OCI-LY3 (cell line): ENCODE measurements around the gene NCAN.

Source experiments
- H2AFZ ChIP-seq: fragments of 200-600, 300-600 bp; shearing (Covaris generic); 2 replicates; pipeline ENCODE4 v1.6.0; 2014; ENCODE audit warnings: antibody characterized with exemption, low read depth, low read length
- H3K27ac ChIP-seq: fragments of 200-600, 300-600 bp; sonication (generic); 2 replicates; pipeline ENCODE4 v1.5.1; 2014; ENCODE audit warnings: mild to moderate bottlenecking, low read length, moderate library complexity, mixed read lengths
- H3K27me3 ChIP-seq: fragments of 200-600, 300-600 bp; sonication (generic); 2 replicates; pipeline ENCODE4 v1.6.1; 2014; ENCODE audit warnings: low read depth, low read length, mixed read lengths
- H3K36me3 ChIP-seq: fragments of 200-600, 300-600 bp; sonication (generic); replicated peaks from 2 replicates; pipeline ENCODE3; 2014; ENCODE audit warnings: low read depth, low read length, mixed read lengths
- H3K4me1 ChIP-seq: fragments of 300-600, 200-600 bp; sonication (generic); 2 replicates; pipeline ENCODE4 v1.6.1; 2014; ENCODE audit warnings: low read length, mixed read lengths
- H3K4me2 ChIP-seq: fragments of 200-600, 300-600 bp; sonication (generic); 2 replicates; pipeline ENCODE4 v1.6.1; 2014; ENCODE audit warnings: low read length, mixed read lengths
- H3K4me3 ChIP-seq: fragments of 300-600, 200-600 bp; sonication (generic); 2 replicates; pipeline ENCODE4 v1.5.1; 2014; ENCODE audit warnings: antibody characterized with exemption, mild to moderate bottlenecking, low read length, moderate library complexity
- H3K79me2 ChIP-seq: fragments of 300-600, 200-600 bp; shearing (Covaris generic); 2 replicates; pipeline ENCODE4 v1.6.1; 2014; ENCODE audit warnings: mild to moderate bottlenecking, low read length, mixed read lengths
- H3K9ac ChIP-seq: fragments of 300-600, 200-600 bp; shearing (Covaris generic); 2 replicates; pipeline ENCODE4 v1.6.0; 2014; ENCODE audit warnings: mild to moderate bottlenecking, low read length, moderate library complexity
- H3K9me3 ChIP-seq: fragments of 200-600, 300-600 bp; shearing (Covaris generic); 2 replicates; pipeline ENCODE4 v1.6.1; 2014; ENCODE audit warnings: low read length, mixed read lengths; ENCODE audit not compliant: insufficient read depth
- H4K20me1 ChIP-seq: fragments of 200-600, 300-600 bp; sonication (generic); 2 replicates; pipeline ENCODE4 v1.6.1; 2016; ENCODE audit warnings: low read length, mixed read lengths; ENCODE audit not compliant: insufficient read depth
- EZH2phosphoT487 ChIP-seq: fragments of 200-600 bp; shearing (Covaris generic); IDR thresholded peaks from 2 replicates; pipeline ENCODE4 v1.6.1; 2018; ENCODE audit warnings: antibody characterized with exemption, mixed run types, low read depth
- TF ChIP-seq, protein P1 (sequence below): fragments of 200-600, 300-600 bp; sonication (generic); IDR thresholded peaks from 2 replicates; pipeline ENCODE4 v1.5.1; 2014; ENCODE audit warnings: antibody characterized with exemption, low read length, low read depth

The NCAN gene

DNA sequence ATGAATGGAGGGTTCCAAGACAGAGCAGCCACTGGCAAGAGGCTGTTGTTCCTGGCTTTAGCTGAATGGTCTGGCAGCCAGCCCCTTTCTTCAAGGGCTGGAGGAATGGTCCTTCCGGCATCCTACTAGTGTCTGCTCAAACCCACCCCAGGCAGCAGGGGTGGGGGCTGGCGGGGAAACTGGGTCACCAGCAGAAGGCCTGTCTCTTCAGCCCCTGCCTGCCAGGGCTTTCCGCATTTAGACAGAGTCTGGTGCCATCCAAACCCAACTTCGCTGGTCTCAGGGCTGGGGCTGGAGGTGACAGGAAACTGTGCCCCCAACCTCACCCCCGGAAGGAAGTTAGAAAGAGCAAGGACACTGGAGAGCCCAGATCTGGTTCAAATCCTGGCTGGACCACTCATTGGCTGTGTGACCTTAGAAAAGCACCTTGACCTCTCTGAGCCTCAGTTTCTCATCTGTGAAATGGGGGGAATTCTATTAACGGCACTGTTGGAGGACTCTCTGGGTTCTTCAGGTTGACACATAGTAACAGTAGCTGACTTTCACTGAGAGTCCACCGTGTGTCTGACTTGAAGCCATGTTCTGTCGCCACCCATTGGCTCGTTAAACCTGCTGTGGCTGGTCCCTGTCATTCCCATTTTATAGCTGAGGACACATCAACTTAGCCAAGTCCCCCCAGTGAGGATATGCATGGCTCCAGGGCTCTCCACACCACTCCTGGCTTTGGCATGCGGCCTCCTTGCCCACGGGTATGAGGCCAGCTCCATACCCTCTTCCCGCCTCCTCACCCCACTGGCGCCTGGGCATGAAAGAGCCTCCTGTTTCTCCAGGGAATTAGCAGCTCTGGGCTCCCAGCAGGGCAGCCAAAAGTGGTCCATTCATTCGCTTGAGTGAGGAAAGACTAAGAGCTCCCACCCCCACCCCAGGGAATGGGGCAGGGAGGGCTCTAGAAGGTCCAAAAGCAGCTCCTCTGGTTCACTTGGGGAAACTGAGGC, 6.0 kb upstream of the NCAN start:
- Histone ChIP-seq H2AFZ (no peak overlapping the region), H3K27me3 (no peaks in the 10 kb centered on the region)

GRCh38 chr19:19206938-19207337, 4.8 kb upstream of the NCAN start:
- Histone ChIP-seq H2AFZ (no peak overlapping the region), H3K9me3 (no peaks in the 10 kb centered on the region), H3K27me3 (no peaks in the 10 kb centered on the region), H4K20me1 (no peaks in the 10 kb centered on the region), H3K4me1 (peaks cover 6% of the 10 kb centered on the region; the same call in 1 of the 2 replicates), H3K4me2 (no peak overlapping the region), H3K27ac (no peak overlapping the region), H3K4me3 (no peak overlapping the region), H3K36me3 (peaks cover 8% of the 10 kb centered on the region), H3K9ac (no peak overlapping the region), H3K79me2 (peaks cover 12% of the 10 kb centered on the region)
- TF ChIP-seq EZH2phosphoT487, result no peak
- TF ChIP-seq, protein P1, sequence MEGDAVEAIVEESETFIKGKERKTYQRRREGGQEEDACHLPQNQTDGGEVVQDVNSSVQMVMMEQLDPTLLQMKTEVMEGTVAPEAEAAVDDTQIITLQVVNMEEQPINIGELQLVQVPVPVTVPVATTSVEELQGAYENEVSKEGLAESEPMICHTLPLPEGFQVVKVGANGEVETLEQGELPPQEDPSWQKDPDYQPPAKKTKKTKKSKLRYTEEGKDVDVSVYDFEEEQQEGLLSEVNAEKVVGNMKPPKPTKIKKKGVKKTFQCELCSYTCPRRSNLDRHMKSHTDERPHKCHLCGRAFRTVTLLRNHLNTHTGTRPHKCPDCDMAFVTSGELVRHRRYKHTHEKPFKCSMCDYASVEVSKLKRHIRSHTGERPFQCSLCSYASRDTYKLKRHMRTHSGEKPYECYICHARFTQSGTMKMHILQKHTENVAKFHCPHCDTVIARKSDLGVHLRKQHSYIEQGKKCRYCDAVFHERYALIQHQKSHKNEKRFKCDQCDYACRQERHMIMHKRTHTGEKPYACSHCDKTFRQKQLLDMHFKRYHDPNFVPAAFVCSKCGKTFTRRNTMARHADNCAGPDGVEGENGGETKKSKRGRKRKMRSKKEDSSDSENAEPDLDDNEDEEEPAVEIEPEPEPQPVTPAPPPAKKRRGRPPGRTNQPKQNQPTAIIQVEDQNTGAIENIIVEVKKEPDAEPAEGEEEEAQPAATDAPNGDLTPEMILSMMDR, result no peak

More for the DNA sequence above, 6.0 kb upstream of the NCAN start:
- H4K20me1 ChIP-seq, result no peaks in the 10 kb centered on the region
- peaks cover 6% of the 10 kb centered on the region; the same call in 1 of the 2 replicates for H3K4me1 ChIP-seq
- no peak overlapping the region for H3K9ac ChIP-seq
- H3K27ac ChIP-seq, result no peak overlapping the region
- TF ChIP-seq EZH2phosphoT487, result no peak
- TF ChIP-seq, protein P1, result no peak
- H3K36me3 ChIP-seq, result peaks cover 17% of the 10 kb centered on the region
- no peaks in the 10 kb centered on the region for H3K9me3 ChIP-seq
- H3K4me3 ChIP-seq, result no peak overlapping the region
- H3K4me2 ChIP-seq, result no peak overlapping the region
- H3K79me2 ChIP-seq, result peaks cover 16% of the 10 kb centered on the region

- no peaks in the 10 kb centered on the region for H4K20me1 ChIP-seq
- no peak overlapping the region for H3K4me3 ChIP-seq
- H3K4me2 ChIP-seq, result no peak overlapping the region
- no peak overlapping the region for H3K9ac ChIP-seq
- no peak overlapping the region for H3K27ac ChIP-seq
- no peaks in the 10 kb centered on the region for H3K36me3 ChIP-seq
- no peaks in the 10 kb centered on the region for H3K9me3 ChIP-seq
- TF ChIP-seq, protein P1, result no peak
- no peak for TF ChIP-seq EZH2phosphoT487
- H3K27me3 ChIP-seq, result no peaks in the 10 kb centered on the region
- peaks cover 3% of the 10 kb centered on the region for H3K79me2 ChIP-seq
- no peaks in the 10 kb centered on the region for H3K4me1 ChIP-seq
- no peak overlapping the region for H2AFZ ChIP-seq
These were observed 3.9 kb upstream of the NCAN start for GRCh38 chr19:19207637-19208572.
